Ovary (tissue), 9 donors: ENCODE results near the gene PFKFB4. TPM values are rescaled to one million over a fixed set of nuclear protein-coding genes. Genes with fewer than 3 reads are reported as not detected.

Experiments
- DNase-seq, 5 donors: peaks; one replicate each; pipeline ENCODE4 v3.0.0-alpha.2; 2019 to 2020
- H3K27ac ChIP-seq, 2 donors: fragments of 200-600 bp; one replicate each; pipeline versions ENCODE4 v1.5.1 to v1.8.0; 2019 to 2022
- H3K27me3 ChIP-seq: fragments of 200-600 bp; one replicate; pipeline ENCODE4 v1.8.0; 2022
- H3K36me3 ChIP-seq: fragments of 200-600 bp; sonication (generic); one replicate; pipeline ENCODE4 v1.5.1; 2019
- H3K4me1 ChIP-seq: one replicate; pipeline ENCODE4 v1.8.1; 2013; ENCODE audit warnings: mild to moderate bottlenecking, moderate library complexity; ENCODE audit not compliant: insufficient read depth
- H3K4me3 ChIP-seq: fragments of 200-600 bp; sonication (generic); one replicate; pipeline ENCODE4 v1.5.1; 2017
- H3K9me3 ChIP-seq, 2 donors: fragments of 200-600 bp in 1 of 2; sonication (generic) in 1 of 2; one replicate each; pipeline versions ENCODE4 v1.5.1 to v1.8.1; 2013 to 2019; ENCODE audit warnings: mild to moderate bottlenecking in 1 of 2, moderate library complexity in 1 of 2
- CTCF ChIP-seq, 3 donors: fragments of 450-650 bp in 2 of 3; fragments of 200-600 bp in 1 of 3; IDR thresholded peaks; one replicate each; pipeline versions ENCODE4 v1.5.1 to v1.8.0; 2016 to 2022; ENCODE audit warnings: antibody characterized with exemption in 3 of 3, mild to moderate bottlenecking in 1 of 3
- EP300 ChIP-seq: sonication (generic); formaldehyde crosslinking; IDR thresholded peaks from one replicate; pipeline ENCODE4 v1.6.1; 2017; ENCODE audit warnings: antibody characterized with exemption
- POLR2A ChIP-seq: fragments of 450-650 bp; IDR thresholded peaks from one replicate; pipeline ENCODE4 v1.6.1; 2017; ENCODE audit warnings: antibody characterized with exemption, mild to moderate bottlenecking, moderate library complexity
- WGBS, 3 donors: extraction: QIAGEN DNeasy Blood & Tissue Kit in 1 of 3; methylation state at CpG; one replicate each; pipeline versions ENCODE4 v1.1.5 to v1.1.7; 2013 to 2017; 5-methylcytosine and 5-hydroxymethylcytosine counted together
- intact Hi-C, 4 donors: fragments of 100-400 bp; cut with DNase I; formaldehyde crosslinking; loops; one replicate each; pipeline versions ENCODE4 v1.11.0 to v1.15.1; 2022 to 2023
- polyA plus RNA-seq, 2 donors: library from polyadenylated mRNA; stranded (reverse); fragments of 200-250 nt in 1 of 2; fragments of 350-450 nt in 1 of 2; fragmentation: Illumina TruSeq in 1 of 2; extraction: RNeasy Lipid Tissue Mini Kit (QIAGEN cat#74804) in 1 of 2; gene quantifications; one replicate each; pipeline ENCODE4 v1.2.3, GENCODE V29; 2013 to 2014
- total RNA-seq, 7 donors: library from RNA; depleted of rRNA in 2 of 7; stranded (reverse); fragments of >200 nt in 2 of 7; fragmentation: NEBNext Ultra II Directional in 3 of 7; extraction: Animal tissue kit (Norgen Biotek cat#: 25700) in 3 of 7; gene quantifications; one replicate each; pipeline versions ENCODE4 v1.1.0 to v1.2.4, GENCODE V29; 2016 to 2023
- donor health status: DM: no; HTN: no; CAD: no; lungs with moderate emphysema.
- donor health status: DM: no; HTN: no; CAD: no.
- donor health status: Bipolar disorder and iron deficiency.
- donor health status: DM: yes; HTN: yes; CAD: no.
- donor health status: DM: no; HTN: no; CAD: no.
- donor health status: DM: yes; HTN: yes; CAD: no.

The PFKFB4 gene
- total and polyA plus RNA-seq, 9 donors, result 2.3 to 8.0 (median 5.6) TPM

- DNase-seq, result peak; percentile 69 to 81 (median 77)
- WGBS, 3 donors, result 26 to 34% (median 33%) methylated on average over 17 to 21 of the region's 21 CpGs
- H3K27ac ChIP-seq, result peak overlapping the region; percentile 18 to 35
- no peak for TF ChIP-seq POLR2A
- peak in 1 of 3 donors; percentile 5 for TF ChIP-seq CTCF (IDR thresholded peaks at IDR 0.05)
- no peak for TF ChIP-seq EP300
- H3K27me3 ChIP-seq, result no peaks in the 10 kb centered on the region
- H3K36me3 ChIP-seq, result no peaks in the 10 kb centered on the region
- H3K9me3 ChIP-seq, result no peaks in the 10 kb centered on the region
- intact Hi-C loops, result no loop called here
- H3K4me1 ChIP-seq, result peaks cover 9% of the 10 kb centered on the region
- H3K4me3 ChIP-seq, result peak overlapping the region; percentile 11
These were observed 4.6 kb upstream of the PFKFB4 start for GRCh38 chr3:48561045-48561736.

- Histone ChIP-seq H3K27ac (peak overlapping the region in 1 of 2 donors; percentile 18), H3K4me3 (peak overlapping the region; percentile 11), H3K4me1 (peaks cover 10% of the 10 kb centered on the region), H3K27me3 (no peaks in the 10 kb centered on the region), H3K9me3 (no peaks in the 10 kb centered on the region), H3K36me3 (no peaks in the 10 kb centered on the region)
- 3 to 8% (median 5%) methylated on average over 4 to 5 of the region's 5 CpGs for WGBS, 3 donors
- peak in 2 of 5 donors; percentile 48 to 51 for DNase-seq
- no peak for TF ChIP-seq POLR2A
- no peak for TF ChIP-seq CTCF (IDR thresholded peaks at IDR 0.05)
- no peak for TF ChIP-seq EP300
- intact Hi-C loops, result no loop called here
These were observed 4.0 kb upstream of the PFKFB4 start for GRCh38 chr3:48560648-48561018.

- Histone ChIP-seq H3K27ac (peak overlapping the region in 1 of 2 donors; percentile 37), H3K36me3 (no peaks in the 10 kb centered on the region), H3K27me3 (no peaks in the 10 kb centered on the region), H3K4me1 (peaks cover 10% of the 10 kb centered on the region), H3K4me3 (no peak overlapping the region), H3K9me3 (no peaks in the 10 kb centered on the region)
- no peak for DNase-seq
- intact Hi-C loops, result loop anchor here in 2 of 4 donors (5.0 to 10.0 kb wide), 3 partner anchors 49 to 284 kb away; partner anchors contain the start of gene UQCRC1 (in 1 of the 2)
- 75 to 81% (median 81%) methylated on average over 6 of the region's 6 CpGs for WGBS, 3 donors
- no peak for TF ChIP-seq POLR2A
- no peak for TF ChIP-seq CTCF (IDR thresholded peaks at IDR 0.05)
- TF ChIP-seq EP300, result no peak
These were observed 2.0 kb upstream of the PFKFB4 start for GRCh38 chr3:48558493-48559134.

- DNase-seq, result no peak
- intact Hi-C loops, result loop anchor here in 2 of 4 donors (5.0 to 10.0 kb wide), 3 partner anchors 51 to 281 kb away; partner anchors contain the start of gene UQCRC1 (in 1 of the 2)
- no peak for TF ChIP-seq CTCF (IDR thresholded peaks at IDR 0.05)
- no peak for TF ChIP-seq POLR2A
- TF ChIP-seq EP300, result no peak
- Histone ChIP-seq H3K36me3 (no peaks in the 10 kb centered on the region), H3K4me3 (peak overlapping the region; percentile 56), H3K27me3 (no peaks in the 10 kb centered on the region), H3K9me3 (no peaks in the 10 kb centered on the region), H3K27ac (no peak overlapping the region), H3K4me1 (peaks cover 8% of the 10 kb centered on the region)
- WGBS, 3 donors, result 13 to 14% (median 14%) methylated on average over 29 of the region's 29 CpGs
These were observed 431 bp downstream of the PFKFB4 start for GRCh38 chr3:48555949-48556795.
